Measurements from ENCODE around the gene HSPA1A. TPM values are rescaled to one million over a fixed set of nuclear protein-coding genes. Genes with fewer than 3 reads are reported as not detected.
A peak's percentile ranks its signal among the peaks of the same experiment; 100 is the strongest.

The HSPA1A gene
- total and polyA plus RNA-seq, 9 of the 15 experiments (the other 6 are each of a cell fraction or from before 2014, with no cell fraction given): 2.2 to 273 (median 107) TPM

GRCh38 chr6:31837369-31838113, 22.2 kb downstream of the HSPA1A start (continued):
- no peak for TF ChIP-seq E2F6 (IDR thresholded peaks at IDR 0.05; ENCODE audit: borderline replicate concordance in 1 of 2, extremely low read depth in 1 of 2, insufficient read depth in 1 of 2, insufficient read length in 1 of 2, low read depth in 1 of 2, low read length in 1 of 2, poor library complexity in 1 of 2, severe bottlenecking in 1 of 2)
- no peak for TF ChIP-seq NFRKB (IDR thresholded peaks at IDR 0.05; ENCODE audit: low read depth)
- TF ChIP-seq GATAD2B (IDR thresholded peaks at IDR 0.05; ENCODE audit: borderline replicate concordance): no peak
- no peak for TF ChIP-seq ZBTB2 (IDR thresholded peaks at IDR 0.05)
- TF ChIP-seq TRIM24 (IDR thresholded peaks at IDR 0.05): no peak
- 0 out of 2 replicates have a peak, but pooled peaks have one; percentile 35 for TF ChIP-seq FOXO4 (CRISPR knock-in tag; IDR thresholded peaks at IDR 0.05)
- TF ChIP-seq ZSCAN29 (IDR thresholded peaks at IDR 0.05): no peak
- no peak for TF ChIP-seq HMBOX1 (IDR thresholded peaks at IDR 0.05)
- 0 out of 2 replicates have a peak, but pooled peaks have one; percentile 10 for TF ChIP-seq ZNF75A (CRISPR knock-in tag; IDR thresholded peaks at IDR 0.05)
- no peak for TF ChIP-seq ZNF707 (CRISPR knock-in tag; conservative IDR thresholded peaks at IDR 0.05)
- 0 out of 2 replicates have a peak, but pooled peaks have one; percentile 3 for TF ChIP-seq ZNF263 (CRISPR knock-in tag; IDR thresholded peaks at IDR 0.05; ENCODE audit: borderline replicate concordance)
- no peak for TF ChIP-seq ATF3 (IDR thresholded peaks at IDR 0.05)
- TF ChIP-seq ATF3 (CRISPR knock-in tag; conservative IDR thresholded peaks at IDR 0.05): no peak
- TF ChIP-seq ZNF830 (CRISPR knock-in tag; IDR thresholded peaks at IDR 0.05): no peak
- no peak for TF ChIP-seq CREB1 (IDR thresholded peaks at IDR 0.05)
- 0 out of 2 replicates have a peak, but pooled peaks have one; percentile 18 for TF ChIP-seq CREB1 (CRISPR knock-in tag; IDR thresholded peaks at IDR 0.05)
- no peak for TF ChIP-seq ZNF274 (IDR thresholded peaks at IDR 0.05; ENCODE audit: borderline replicate concordance, low read depth, low read length)
- TF ChIP-seq PHF21A (IDR thresholded peaks at IDR 0.05; ENCODE audit: borderline replicate concordance, low read depth): no peak
- TF ChIP-seq CTCFL (IDR thresholded peaks at IDR 0.05; ENCODE audit: borderline replicate concordance, insufficient read depth, low read depth, low read length, poor library complexity, severe bottlenecking): no peak
